ENCODE data around the gene LMCD1.

GRCh38 chr3:8538913-8539312, 37.3 kb downstream of the LMCD1 start:
- TF ChIP-seq CTCF (IDR thresholded peaks at IDR 0.05) (no peak), EZH2 (IDR thresholded peaks at IDR 0.05; ENCODE audit: borderline replicate concordance, insufficient read depth, low read depth, low read length, poor library complexity, severe bottlenecking) (no peak)
